G401 (cell line): ENCODE data around the gene CDPF1. TPM values are rescaled to one million over a fixed set of nuclear protein-coding genes. Genes with fewer than 3 reads are reported as not detected.
"Not testable (repeated sequence)": the region's sequence is repeated elsewhere in the genome, so short reads cannot be mapped to it uniquely, and the experiment has no call there.

Experiments used
- DNase-seq: peaks from one replicate; pipeline ENCODE4 v3.0.0-alpha.2; 2015; ENCODE audit warnings: low spot score
- in situ Hi-C: cut with HindIII; loops from 2 replicates; pipeline ENCODE4 v1.10.0; 2016; ENCODE audit warnings: low sequenced_read_pairs, mixed read lengths
- total RNA-seq: library from RNA; depleted of rRNA; stranded (reverse); fragments of >200 nt; shearing (Covaris generic); gene quantifications from 2 replicates; pipeline ENCODE4 v1.2.3, GENCODE V29; 2014; rRNA removed

CDPF1 gene
- total RNA-seq, 1 experiment from 2014 or later = 49.2 TPM

DNA sequence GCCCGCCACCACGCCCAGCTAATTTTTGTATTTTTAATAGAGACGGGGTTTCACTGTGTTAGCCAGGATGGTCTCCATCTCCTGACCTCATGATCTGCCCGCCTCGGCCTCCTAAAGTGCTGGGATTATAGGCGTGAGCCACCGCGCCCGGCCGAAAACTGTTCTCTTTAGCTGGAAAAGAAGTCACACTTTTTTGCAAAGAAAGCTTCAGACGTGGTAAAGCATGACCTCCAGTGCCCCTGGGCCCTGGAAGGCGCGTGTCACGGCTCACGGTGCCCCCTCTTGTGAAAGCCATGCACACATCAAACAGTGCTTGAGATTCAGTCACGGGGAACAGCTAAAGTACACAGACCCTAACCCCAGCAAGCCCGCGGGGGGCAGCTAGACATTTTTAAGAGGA, 51.3 kb downstream of the CDPF1 start:
- DNase-seq, in situ Hi-C loops: not testable (repeated sequence)

DNA sequence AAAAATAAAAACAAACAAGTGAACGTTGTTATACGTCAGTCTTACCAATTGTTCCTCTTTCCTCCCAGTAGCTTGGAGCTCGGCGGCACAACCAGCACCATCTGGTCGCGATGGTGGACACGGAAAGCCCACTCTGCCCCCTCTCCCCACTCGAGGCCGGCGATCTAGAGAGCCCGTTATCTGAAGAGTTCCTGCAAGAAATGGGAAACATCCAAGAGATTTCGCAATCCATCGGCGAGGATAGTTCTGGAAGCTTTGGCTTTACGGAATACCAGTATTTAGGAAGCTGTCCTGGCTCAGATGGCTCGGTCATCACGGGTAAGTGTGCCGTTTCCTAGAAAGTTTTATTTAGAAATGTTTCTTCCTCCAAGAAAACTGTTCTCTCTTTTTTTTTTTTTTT, 51.8 kb downstream of the CDPF1 start:
- DNase-seq = no peak
- in situ Hi-C loops = no loop called here

DNA sequence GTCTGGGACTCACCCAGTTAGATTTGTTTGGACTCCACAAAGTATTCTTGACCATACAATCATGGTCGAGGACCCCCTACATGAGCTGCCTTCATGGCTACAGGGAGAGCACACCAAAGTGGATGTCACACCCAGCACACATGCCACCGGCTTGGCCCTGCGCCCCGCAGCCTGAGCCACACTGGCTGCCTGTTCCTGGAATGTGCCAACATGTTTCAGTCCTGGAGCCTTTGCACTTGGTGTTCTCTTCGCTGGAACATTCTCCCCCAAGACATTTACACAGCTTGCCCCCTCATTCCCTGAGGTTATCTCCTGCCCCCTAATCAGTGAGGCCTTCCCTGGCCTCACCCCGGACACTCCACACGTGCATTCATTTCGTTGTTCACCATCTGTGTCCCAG, 53.8 kb downstream of the CDPF1 start:
- in situ Hi-C loops = no loop called here
- peak; percentile 13 for DNase-seq

DNA sequence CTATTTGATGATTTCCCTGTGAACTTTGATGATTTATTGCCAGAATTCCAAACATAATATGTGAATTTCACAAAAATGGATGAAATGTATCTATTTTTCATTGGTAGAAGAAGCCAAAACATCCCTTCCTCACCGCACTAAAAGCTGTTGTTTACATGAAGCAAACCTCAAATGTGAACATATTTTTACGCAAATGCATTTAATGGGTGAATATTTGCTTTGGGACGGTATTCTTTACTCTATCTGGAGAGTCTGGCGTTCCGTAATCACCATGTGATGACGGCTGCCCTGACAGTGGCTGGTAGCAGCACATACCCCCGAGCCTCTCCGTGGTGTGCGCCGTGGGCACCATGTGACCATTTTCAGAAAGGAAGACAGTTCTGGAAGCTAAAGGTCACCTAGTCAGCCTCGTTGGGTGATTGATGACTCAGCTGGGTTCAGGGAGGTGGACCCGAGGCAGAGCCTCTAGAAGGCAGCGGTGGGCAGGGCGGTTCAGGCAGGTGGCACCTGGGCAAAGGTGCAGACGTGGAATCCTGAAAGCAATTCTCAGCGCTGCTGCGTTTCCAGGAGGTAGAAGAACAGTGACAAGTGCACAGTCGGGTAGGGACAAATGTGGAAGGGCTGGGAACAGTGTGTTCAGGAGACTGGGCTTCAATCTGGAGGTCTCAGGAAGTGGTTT, 54.5 kb downstream of the CDPF1 start:
- in situ Hi-C loops = no loop called here

More for the DNA sequence above, 54.5 kb downstream of the CDPF1 start:
- no peak for DNase-seq

Other genes with a start within 250 kb of the CDPF1 start
- gene PPARA, start 99.8 kb downstream of the CDPF1 start, total RNA-seq = 1.7 and 3.2 TPM in 2 replicates
- not detected in 2 replicates for gene PKDREJ, start 13.1 kb upstream of the CDPF1 start, total RNA-seq
- gene TTC38, start 17.7 kb upstream of the CDPF1 start, total RNA-seq = 28.2 and 37.7 TPM in 2 replicates
- gene GTSE1, start 46.6 kb upstream of the CDPF1 start, total RNA-seq = 23.4 and 46.3 TPM in 2 replicates
- gene TRMU, start 85.4 kb upstream of the CDPF1 start, total RNA-seq = 55.4 and 57.7 TPM in 2 replicates